ENCODE measurements around the gene NPHP4. TPM values are rescaled to one million over a fixed set of nuclear protein-coding genes. Genes with fewer than 3 reads are reported as not detected.

Gene NPHP4
- total RNA-seq, 2 donors from 2014 or later = 5.1 to 7.3 TPM

- DNase-seq = no peak
- intact Hi-C loops (cut with DNase I) = loop anchor here in 1 of 2 donors (10.0 kb wide), 2 partner anchors 464 to 1324 kb away; partner anchors contain the start of gene AJAP1
These were observed 13.8 kb downstream of the NPHP4 start for GRCh38 chr1:5978452-5978851.

GRCh38 chr1:5977494-5978444 is 14.5 kb downstream of the NPHP4 start:
- intact Hi-C loops (cut with DNase I) = loop anchor here in 1 of 2 donors (10.0 kb wide), 2 partner anchors 463 to 1323 kb away; partner anchors contain the start of gene AJAP1
- ATAC-seq = no peak
- no peak for DNase-seq

More at GRCh38 chr1:5978452-5978851, 13.8 kb downstream of the NPHP4 start:
- ATAC-seq = no peak

GRCh38 chr1:5976726-5977493 is 15.3 kb downstream of the NPHP4 start:
- ATAC-seq = no peak
- no peak for DNase-seq
- intact Hi-C loops (cut with DNase I) = loop anchor here in 1 of 2 donors (10.0 kb wide), 2 partner anchors 462 to 1322 kb away; partner anchors contain the start of gene AJAP1

- ATAC-seq = no peak
- intact Hi-C loops (cut with DNase I) = loop anchor here in 1 of 2 donors (10.0 kb wide), 2 partner anchors 461 to 1321 kb away; partner anchors contain the start of gene AJAP1
- DNase-seq = no peak
These were observed 16.0 kb downstream of the NPHP4 start for GRCh38 chr1:5976231-5976630.

GRCh38 chr1:5975133-5975880 is 16.9 kb downstream of the NPHP4 start:
- intact Hi-C loops (cut with DNase I) = loop anchor here in 1 of 2 donors (10.0 kb wide), 2 partner anchors 461 to 1321 kb away; partner anchors contain the start of gene AJAP1
- no peak for DNase-seq
- peak; percentile 78 to 92 for ATAC-seq

- intact Hi-C loops (cut with DNase I) = loop anchor here in 1 of 2 donors (10.0 kb wide), 2 partner anchors 460 to 1320 kb away; partner anchors contain the start of gene AJAP1
- DNase-seq (no peak), ATAC-seq (no peak)
These were observed 17.6 kb downstream of the NPHP4 start for GRCh38 chr1:5974631-5975030.

GRCh38 chr1:5973771-5974170 is 18.5 kb downstream of the NPHP4 start:
- intact Hi-C loops (cut with DNase I) = loop anchor here in 1 of 2 donors (10.0 kb wide), 2 partner anchors 459 to 1319 kb away; partner anchors contain the start of gene AJAP1
- DNase-seq (no peak), ATAC-seq (no peak)

- DNase-seq (no peak), ATAC-seq (no peak)
- intact Hi-C loops (cut with DNase I) = loop anchor here in 1 of 2 donors (10.0 kb wide), 2 partner anchors 457 to 1317 kb away; partner anchors contain the start of gene AJAP1
These were observed 20.1 kb downstream of the NPHP4 start for GRCh38 chr1:5972198-5972520.

GRCh38 chr1:5971471-5972197 is 20.6 kb downstream of the NPHP4 start:
- ATAC-seq (no peak), DNase-seq (no peak)
- intact Hi-C loops (cut with DNase I) = loop anchor here in 1 of 2 donors (10.0 kb wide), 2 partner anchors 457 to 1317 kb away; partner anchors contain the start of gene AJAP1

GRCh38 chr1:5970610-5971273 is 21.5 kb downstream of the NPHP4 start:
- intact Hi-C loops (cut with DNase I) = loop anchor here in 1 of 2 donors (10.0 kb wide), 2 partner anchors 456 to 1316 kb away; partner anchors contain the start of gene AJAP1
- ATAC-seq (no peak), DNase-seq (no peak)

- no peak for ATAC-seq
- intact Hi-C loops (cut with DNase I) = no loop called here
- no peak for DNase-seq
These were observed 23.1 kb downstream of the NPHP4 start for GRCh38 chr1:5969168-5969567.

GRCh38 chr1:5968161-5968736 is 24.0 kb downstream of the NPHP4 start:
- intact Hi-C loops (cut with DNase I) = no loop called here
- no peak for DNase-seq
- no peak for ATAC-seq

- ATAC-seq (peak; percentile 79 to 95), DNase-seq (peak; percentile 68)
- intact Hi-C loops (cut with DNase I) = no loop called here
These were observed 24.7 kb downstream of the NPHP4 start for GRCh38 chr1:5967351-5968160.

GRCh38 chr1:5966543-5967205 is 25.6 kb downstream of the NPHP4 start:
- ATAC-seq (peak in 1 of 2 donors; percentile 20), DNase-seq (no peak)
- intact Hi-C loops (cut with DNase I) = no loop called here

GRCh38 chr1:5965586-5966131 is 26.6 kb downstream of the NPHP4 start:
- intact Hi-C loops (cut with DNase I) = no loop called here
- ATAC-seq (no peak), DNase-seq (no peak)
